HepG2 (cell line): ENCODE measurements around the gene SH3D19. TPM values are rescaled to one million over a fixed set of nuclear protein-coding genes. Genes with fewer than 3 reads are reported as not detected.

Source experiments
- DDIT3 ChIP-seq: sonication (generic); formaldehyde crosslinking; IDR thresholded peaks from 2 replicates; pipeline ENCODE4 v1.4.0; 2020; ENCODE audit warnings: mild to moderate bottlenecking, missing genetic modification reagents
- GMEB2 ChIP-seq: IDR thresholded peaks from 2 replicates; pipeline ENCODE4 v1.6.1; 2016; ENCODE audit warnings: missing biosample characterization, missing genetic modification reagents, low read depth
- JUN ChIP-seq: sonication (generic); formaldehyde crosslinking; IDR thresholded peaks from 2 replicates; pipeline ENCODE4 v1.4.0; 2020; ENCODE audit warnings: mild to moderate bottlenecking, missing genetic modification reagents
- MAFF ChIP-seq: IDR thresholded peaks from 2 replicates; pipeline ENCODE4 v1.6.1; 2011; ENCODE audit warnings: low read depth, low read length, improper control_type of control experiment
- MTA1 ChIP-seq: sonication (generic); formaldehyde crosslinking; IDR thresholded peaks from 2 replicates; pipeline ENCODE4 v1.4.0; 2020; ENCODE audit warnings: missing genetic modification reagents, mild to moderate bottlenecking, borderline replicate concordance
- RELA ChIP-seq: sonication (generic); formaldehyde crosslinking; IDR thresholded peaks from 2 replicates; pipeline ENCODE4 v1.4.0; 2020; ENCODE audit warnings: missing genetic modification reagents
- ZNF567 ChIP-seq: sonication (generic); formaldehyde crosslinking; IDR thresholded peaks from 2 replicates; pipeline ENCODE4 v1.8.1; 2023; ENCODE audit warnings: mild to moderate bottlenecking, missing genetic modification reagents, borderline replicate concordance
- ZNF570 ChIP-seq: sonication (generic); formaldehyde crosslinking; IDR thresholded peaks from 2 replicates; pipeline ENCODE4 v1.4.0; 2020; ENCODE audit warnings: mild to moderate bottlenecking, missing genetic modification reagents, borderline replicate concordance
- ZNF703 ChIP-seq: sonication (generic); formaldehyde crosslinking; IDR thresholded peaks from 2 replicates; pipeline ENCODE4 v1.5.1; 2020; ENCODE audit warnings: missing genetic modification reagents, mild to moderate bottlenecking, moderate library complexity, borderline replicate concordance
- ZNF740 ChIP-seq: sonication (generic); formaldehyde crosslinking; IDR thresholded peaks from 2 replicates; pipeline ENCODE4 v1.4.0; 2020; ENCODE audit warnings: missing genetic modification reagents
- polyA plus RNA-seq, 8 experiments: library from polyadenylated mRNA; depleted of rRNA in 3 of 8; stranded (reverse) in 7 of 8; unstranded in 1 of 8; fragments of >200 nt; fragmentation: Illumina TruSeq in 4 of 8; extraction: Trizol in 4 of 8; gene quantifications; 2 replicates each; pipeline versions ENCODE4 v1.2.1 to v1.2.3, GENCODE V29; 2011 to 2016; ENCODE audit warnings: low read depth in 4 of 8, missing spikeins in 1 of 8, mixed read lengths in 1 of 8; ENCODE audit not compliant: insufficient read depth in 1 of 8
- total RNA-seq, 5 experiments: library from RNA; depleted of rRNA; stranded (reverse); fragments of >200 nt; fragmentation: Illumina TruSeq; extraction: Trizol; gene quantifications; 2 replicates each; pipeline ENCODE4 v1.2.3, GENCODE V29; 2016; ENCODE audit warnings: low read depth in 1 of 5
- TF ChIP-seq, protein P1 (sequence below): sonication (generic); formaldehyde crosslinking; conservative IDR thresholded peaks from 2 replicates; pipeline ENCODE4 v1.4.0; 2020; ENCODE audit warnings: mild to moderate bottlenecking, missing genetic modification reagents, moderate library complexity
- TF ChIP-seq, protein P2 (sequence below): sonication (generic); formaldehyde crosslinking; IDR thresholded peaks from 2 replicates; pipeline ENCODE4 v1.5.1; 2020; ENCODE audit warnings: mild to moderate bottlenecking, missing genetic modification reagents, moderate library complexity
- TF ChIP-seq, protein P3 (sequence below): sonication (generic); formaldehyde crosslinking; IDR thresholded peaks from 2 replicates; pipeline ENCODE4 v1.8.1; 2023; ENCODE audit warnings: missing genetic modification reagents, mild to moderate bottlenecking, borderline replicate concordance
- TF ChIP-seq, protein P4 (sequence below): sonication (generic); formaldehyde crosslinking; IDR thresholded peaks from 2 replicates; pipeline ENCODE4 v1.5.0; 2020; ENCODE audit warnings: mild to moderate bottlenecking, missing genetic modification reagents
- TF ChIP-seq, protein P5 (sequence below): sonication (generic); formaldehyde crosslinking; IDR thresholded peaks from 2 replicates; pipeline ENCODE4 v1.4.0; 2020; ENCODE audit warnings: missing genetic modification reagents

Gene SH3D19
- total and polyA plus RNA-seq, 2 of the 13 experiments (the other 11 are each of a cell fraction or from before 2014, with no cell fraction given), result 31.2 to 38.0 TPM

GRCh38 chr4:151325111-151325948, at the start of gene SH3D19 (continued):
- TF ChIP-seq, protein P1, sequence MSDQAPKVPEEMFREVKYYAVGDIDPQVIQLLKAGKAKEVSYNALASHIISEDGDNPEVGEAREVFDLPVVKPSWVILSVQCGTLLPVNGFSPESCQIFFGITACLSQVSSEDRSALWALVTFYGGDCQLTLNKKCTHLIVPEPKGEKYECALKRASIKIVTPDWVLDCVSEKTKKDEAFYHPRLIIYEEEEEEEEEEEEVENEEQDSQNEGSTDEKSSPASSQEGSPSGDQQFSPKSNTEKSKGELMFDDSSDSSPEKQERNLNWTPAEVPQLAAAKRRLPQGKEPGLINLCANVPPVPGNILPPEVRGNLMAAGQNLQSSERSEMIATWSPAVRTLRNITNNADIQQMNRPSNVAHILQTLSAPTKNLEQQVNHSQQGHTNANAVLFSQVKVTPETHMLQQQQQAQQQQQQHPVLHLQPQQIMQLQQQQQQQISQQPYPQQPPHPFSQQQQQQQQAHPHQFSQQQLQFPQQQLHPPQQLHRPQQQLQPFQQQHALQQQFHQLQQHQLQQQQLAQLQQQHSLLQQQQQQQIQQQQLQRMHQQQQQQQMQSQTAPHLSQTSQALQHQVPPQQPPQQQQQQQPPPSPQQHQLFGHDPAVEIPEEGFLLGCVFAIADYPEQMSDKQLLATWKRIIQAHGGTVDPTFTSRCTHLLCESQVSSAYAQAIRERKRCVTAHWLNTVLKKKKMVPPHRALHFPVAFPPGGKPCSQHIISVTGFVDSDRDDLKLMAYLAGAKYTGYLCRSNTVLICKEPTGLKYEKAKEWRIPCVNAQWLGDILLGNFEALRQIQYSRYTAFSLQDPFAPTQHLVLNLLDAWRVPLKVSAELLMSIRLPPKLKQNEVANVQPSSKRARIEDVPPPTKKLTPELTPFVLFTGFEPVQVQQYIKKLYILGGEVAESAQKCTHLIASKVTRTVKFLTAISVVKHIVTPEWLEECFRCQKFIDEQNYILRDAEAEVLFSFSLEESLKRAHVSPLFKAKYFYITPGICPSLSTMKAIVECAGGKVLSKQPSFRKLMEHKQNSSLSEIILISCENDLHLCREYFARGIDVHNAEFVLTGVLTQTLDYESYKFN (CRISPR knock-in tag), result peak; percentile 98
- TF ChIP-seq, protein P2, sequence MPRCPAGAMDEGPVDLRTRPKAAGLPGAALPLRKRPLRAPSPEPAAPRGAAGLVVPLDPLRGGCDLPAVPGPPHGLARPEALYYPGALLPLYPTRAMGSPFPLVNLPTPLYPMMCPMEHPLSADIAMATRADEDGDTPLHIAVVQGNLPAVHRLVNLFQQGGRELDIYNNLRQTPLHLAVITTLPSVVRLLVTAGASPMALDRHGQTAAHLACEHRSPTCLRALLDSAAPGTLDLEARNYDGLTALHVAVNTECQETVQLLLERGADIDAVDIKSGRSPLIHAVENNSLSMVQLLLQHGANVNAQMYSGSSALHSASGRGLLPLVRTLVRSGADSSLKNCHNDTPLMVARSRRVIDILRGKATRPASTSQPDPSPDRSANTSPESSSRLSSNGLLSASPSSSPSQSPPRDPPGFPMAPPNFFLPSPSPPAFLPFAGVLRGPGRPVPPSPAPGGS, result no peak; the same call in 1 of the 2 replicates
- TF ChIP-seq RELA (CRISPR knock-in tag), result peak; percentile 83
- no peak for TF ChIP-seq ZNF740 (CRISPR knock-in tag)
- 0 out of 2 replicates have a peak, but pooled peaks have one; percentile 91 for TF ChIP-seq ZNF703 (CRISPR knock-in tag)
- TF ChIP-seq JUN (CRISPR knock-in tag), result peak; percentile 80; the same call in 1 of the 2 replicates
- no peak for TF ChIP-seq DDIT3 (CRISPR knock-in tag)
- TF ChIP-seq GMEB2 (CRISPR knock-in tag), result 0 out of 2 replicates have a peak, but pooled peaks have one; percentile 46
- no peak for TF ChIP-seq MAFF
- TF ChIP-seq, protein P3, sequence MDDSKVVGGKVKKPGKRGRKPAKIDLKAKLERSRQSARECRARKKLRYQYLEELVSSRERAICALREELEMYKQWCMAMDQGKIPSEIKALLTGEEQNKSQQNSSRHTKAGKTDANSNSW (CRISPR knock-in tag), result no peak
- TF ChIP-seq ZNF567 (CRISPR knock-in tag), result no peak
- TF ChIP-seq, protein P4, sequence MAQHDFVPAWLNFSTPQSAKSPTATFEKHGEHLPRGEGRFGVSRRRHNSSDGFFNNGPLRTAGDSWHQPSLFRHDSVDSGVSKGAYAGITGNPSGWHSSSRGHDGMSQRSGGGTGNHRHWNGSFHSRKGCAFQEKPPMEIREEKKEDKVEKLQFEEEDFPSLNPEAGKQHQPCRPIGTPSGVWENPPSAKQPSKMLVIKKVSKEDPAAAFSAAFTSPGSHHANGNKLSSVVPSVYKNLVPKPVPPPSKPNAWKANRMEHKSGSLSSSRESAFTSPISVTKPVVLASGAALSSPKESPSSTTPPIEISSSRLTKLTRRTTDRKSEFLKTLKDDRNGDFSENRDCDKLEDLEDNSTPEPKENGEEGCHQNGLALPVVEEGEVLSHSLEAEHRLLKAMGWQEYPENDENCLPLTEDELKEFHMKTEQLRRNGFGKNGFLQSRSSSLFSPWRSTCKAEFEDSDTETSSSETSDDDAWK (CRISPR knock-in tag), result no peak
- no peak for TF ChIP-seq ZNF570
- TF ChIP-seq, protein P5, sequence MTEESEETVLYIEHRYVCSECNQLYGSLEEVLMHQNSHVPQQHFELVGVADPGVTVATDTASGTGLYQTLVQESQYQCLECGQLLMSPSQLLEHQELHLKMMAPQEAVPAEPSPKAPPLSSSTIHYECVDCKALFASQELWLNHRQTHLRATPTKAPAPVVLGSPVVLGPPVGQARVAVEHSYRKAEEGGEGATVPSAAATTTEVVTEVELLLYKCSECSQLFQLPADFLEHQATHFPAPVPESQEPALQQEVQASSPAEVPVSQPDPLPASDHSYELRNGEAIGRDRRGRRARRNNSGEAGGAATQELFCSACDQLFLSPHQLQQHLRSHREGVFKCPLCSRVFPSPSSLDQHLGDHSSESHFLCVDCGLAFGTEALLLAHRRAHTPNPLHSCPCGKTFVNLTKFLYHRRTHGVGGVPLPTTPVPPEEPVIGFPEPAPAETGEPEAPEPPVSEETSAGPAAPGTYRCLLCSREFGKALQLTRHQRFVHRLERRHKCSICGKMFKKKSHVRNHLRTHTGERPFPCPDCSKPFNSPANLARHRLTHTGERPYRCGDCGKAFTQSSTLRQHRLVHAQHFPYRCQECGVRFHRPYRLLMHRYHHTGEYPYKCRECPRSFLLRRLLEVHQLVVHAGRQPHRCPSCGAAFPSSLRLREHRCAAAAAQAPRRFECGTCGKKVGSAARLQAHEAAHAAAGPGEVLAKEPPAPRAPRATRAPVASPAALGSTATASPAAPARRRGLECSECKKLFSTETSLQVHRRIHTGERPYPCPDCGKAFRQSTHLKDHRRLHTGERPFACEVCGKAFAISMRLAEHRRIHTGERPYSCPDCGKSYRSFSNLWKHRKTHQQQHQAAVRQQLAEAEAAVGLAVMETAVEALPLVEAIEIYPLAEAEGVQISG (CRISPR knock-in tag), result peak; percentile 68
- TF ChIP-seq MTA1 (CRISPR knock-in tag), result peak; percentile 89
